B cell (primary cell): ENCODE measurements around the gene NEK6.

Experiments used
- EZH2 ChIP-seq: IDR thresholded peaks from 2 replicates; pipeline ENCODE4 v1.6.1; 2012; ENCODE audit warnings: borderline replicate concordance, low read depth, mild to moderate bottlenecking, moderate library complexity, low read length; ENCODE audit not compliant: insufficient read depth, poor library complexity, severe bottlenecking
- TF ChIP-seq, protein P1 (sequence below): fragments of 200-600 bp; IDR thresholded peaks from one replicate; pipeline ENCODE4 v1.8.0; 2022; ENCODE audit warnings: antibody characterized with exemption, mild to moderate bottlenecking

DNA sequence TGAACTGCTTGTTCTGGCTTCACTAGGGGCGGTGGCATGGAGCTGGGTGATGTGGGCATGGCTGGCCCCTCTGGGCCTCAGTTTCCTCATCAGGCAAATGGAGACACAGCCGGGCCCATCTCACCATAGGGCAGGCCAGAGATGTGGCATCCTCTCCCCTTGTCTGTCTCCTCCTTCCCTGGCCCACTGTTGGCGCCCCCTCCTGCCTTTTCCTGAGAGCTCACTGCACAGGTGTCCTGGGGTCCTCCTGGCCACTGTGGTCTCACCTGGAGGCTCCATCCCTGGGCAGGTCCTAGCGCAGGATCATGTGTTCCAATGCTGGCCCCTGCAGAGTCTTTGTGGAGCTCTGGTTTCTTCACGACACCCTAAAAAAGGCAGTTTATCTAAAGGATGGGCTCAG is 53.5 kb downstream of the NEK6 start:
- TF ChIP-seq, protein P1, sequence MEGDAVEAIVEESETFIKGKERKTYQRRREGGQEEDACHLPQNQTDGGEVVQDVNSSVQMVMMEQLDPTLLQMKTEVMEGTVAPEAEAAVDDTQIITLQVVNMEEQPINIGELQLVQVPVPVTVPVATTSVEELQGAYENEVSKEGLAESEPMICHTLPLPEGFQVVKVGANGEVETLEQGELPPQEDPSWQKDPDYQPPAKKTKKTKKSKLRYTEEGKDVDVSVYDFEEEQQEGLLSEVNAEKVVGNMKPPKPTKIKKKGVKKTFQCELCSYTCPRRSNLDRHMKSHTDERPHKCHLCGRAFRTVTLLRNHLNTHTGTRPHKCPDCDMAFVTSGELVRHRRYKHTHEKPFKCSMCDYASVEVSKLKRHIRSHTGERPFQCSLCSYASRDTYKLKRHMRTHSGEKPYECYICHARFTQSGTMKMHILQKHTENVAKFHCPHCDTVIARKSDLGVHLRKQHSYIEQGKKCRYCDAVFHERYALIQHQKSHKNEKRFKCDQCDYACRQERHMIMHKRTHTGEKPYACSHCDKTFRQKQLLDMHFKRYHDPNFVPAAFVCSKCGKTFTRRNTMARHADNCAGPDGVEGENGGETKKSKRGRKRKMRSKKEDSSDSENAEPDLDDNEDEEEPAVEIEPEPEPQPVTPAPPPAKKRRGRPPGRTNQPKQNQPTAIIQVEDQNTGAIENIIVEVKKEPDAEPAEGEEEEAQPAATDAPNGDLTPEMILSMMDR = no peak
- no peak for TF ChIP-seq EZH2
